ENCODE results near the gene RPS8. TPM values are rescaled to one million over a fixed set of nuclear protein-coding genes. Genes with fewer than 3 reads are reported as not detected.

Gene RPS8
- total RNA-seq, 1 experiment from 2014 or later, result 1,467 TPM

DNA sequence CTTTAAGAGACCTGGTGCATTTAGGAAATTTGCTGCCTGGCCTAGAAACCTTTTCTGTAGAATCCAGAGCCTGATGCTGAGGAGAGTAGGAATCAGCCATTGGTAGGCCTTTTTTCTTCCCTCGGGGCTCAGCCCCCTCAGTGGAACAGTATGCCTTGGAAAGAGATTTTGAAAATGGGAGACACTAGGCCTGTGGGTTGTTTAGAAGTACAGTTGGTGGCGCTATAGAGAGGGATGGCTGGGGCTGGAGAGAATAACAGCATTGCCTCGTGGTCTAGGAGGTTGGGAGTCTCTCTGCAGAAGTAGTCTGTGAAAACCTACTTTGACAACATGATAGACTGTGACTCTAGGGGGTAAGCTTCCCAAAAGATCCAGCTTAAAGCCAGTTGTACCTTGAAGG lies 27.5 kb upstream of the RPS8 start:
- CTCF ChIA-PET, result interaction anchor here (0.6 kb wide), 1 partner anchor 12 kb away, joined by 5 read pairs; no protein-coding TSS in a partner anchor
- no peak overlapping the region for H3K4me3 Mint-ChIP-seq (ENCODE audit: unreplicated experiment)
- H3K36me3 Mint-ChIP-seq (ENCODE audit: insufficient read depth, unreplicated experiment), result peaks cover 77% of the 10 kb centered on the region
- POLR2A ChIA-PET, result interaction anchor here (0.8 kb wide), 1 partner anchor 8 kb away, joined by 3 read pairs; no protein-coding TSS in a partner anchor
- H3K36me3 ChIP-seq (ENCODE audit: control insufficient read depth, insufficient read depth, low read length), result peaks cover 1% of the 10 kb centered on the region
- intact Hi-C loops (cut with micrococcal nuclease; ENCODE audit: unreplicated experiment), result no loop called here
- no peaks in the 10 kb centered on the region for H3K27me3 ChIP-seq (replicated peaks; ENCODE audit: control insufficient read depth, insufficient read depth, low read length)
- no peak overlapping the region for H3K4me3 ChIP-seq (ENCODE audit: low read depth, low read length)
- H3K9me3 ChIP-seq, result no peaks in the 10 kb centered on the region
- no peak overlapping the region for H3K27ac Mint-ChIP-seq (ENCODE audit: unreplicated experiment)
- TF ChIP-seq, protein P1, sequence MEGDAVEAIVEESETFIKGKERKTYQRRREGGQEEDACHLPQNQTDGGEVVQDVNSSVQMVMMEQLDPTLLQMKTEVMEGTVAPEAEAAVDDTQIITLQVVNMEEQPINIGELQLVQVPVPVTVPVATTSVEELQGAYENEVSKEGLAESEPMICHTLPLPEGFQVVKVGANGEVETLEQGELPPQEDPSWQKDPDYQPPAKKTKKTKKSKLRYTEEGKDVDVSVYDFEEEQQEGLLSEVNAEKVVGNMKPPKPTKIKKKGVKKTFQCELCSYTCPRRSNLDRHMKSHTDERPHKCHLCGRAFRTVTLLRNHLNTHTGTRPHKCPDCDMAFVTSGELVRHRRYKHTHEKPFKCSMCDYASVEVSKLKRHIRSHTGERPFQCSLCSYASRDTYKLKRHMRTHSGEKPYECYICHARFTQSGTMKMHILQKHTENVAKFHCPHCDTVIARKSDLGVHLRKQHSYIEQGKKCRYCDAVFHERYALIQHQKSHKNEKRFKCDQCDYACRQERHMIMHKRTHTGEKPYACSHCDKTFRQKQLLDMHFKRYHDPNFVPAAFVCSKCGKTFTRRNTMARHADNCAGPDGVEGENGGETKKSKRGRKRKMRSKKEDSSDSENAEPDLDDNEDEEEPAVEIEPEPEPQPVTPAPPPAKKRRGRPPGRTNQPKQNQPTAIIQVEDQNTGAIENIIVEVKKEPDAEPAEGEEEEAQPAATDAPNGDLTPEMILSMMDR (IDR thresholded peaks at IDR 0.05; ENCODE audit: insufficient read depth in 1 of 2, low read depth in 1 of 2, low read length in 1 of 2, severe bottlenecking in 1 of 2, unreplicated experiment in 1 of 2), result no peak
- no peaks in the 10 kb centered on the region for H3K4me1 ChIP-seq
- no TSS peak for BruUV-seq (replicated peaks)
- H3K4me1 Mint-ChIP-seq (ENCODE audit: low read depth, unreplicated experiment), result no peaks in the 10 kb centered on the region
- no peak for DNase-seq
- no peaks in the 10 kb centered on the region for H3K9me3 Mint-ChIP-seq (ENCODE audit: unreplicated experiment)
- no peaks in the 10 kb centered on the region for H3K27me3 Mint-ChIP-seq (ENCODE audit: insufficient read depth, unreplicated experiment)

DNA sequence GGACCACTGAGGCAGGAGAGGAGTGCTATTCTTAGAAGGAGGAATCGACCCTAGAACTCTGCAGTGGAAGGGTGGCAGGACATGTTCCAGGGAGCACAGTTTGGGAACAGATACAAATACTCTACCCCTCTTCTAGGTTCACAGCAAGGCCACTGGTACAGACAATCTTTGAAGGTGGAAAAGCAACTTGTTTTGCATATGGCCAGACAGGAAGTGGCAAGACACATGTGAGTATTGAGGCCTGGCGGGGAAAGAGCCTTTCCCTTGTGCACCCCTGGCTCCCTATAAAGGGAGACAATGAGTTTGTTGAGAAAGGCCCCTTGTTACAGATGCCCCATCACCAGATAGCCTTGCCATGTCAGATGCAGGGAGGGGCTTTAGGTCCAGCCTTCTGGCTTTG lies 17.9 kb upstream of the RPS8 start:
- DNase-seq, result no peak
- H3K27me3 ChIP-seq (replicated peaks; ENCODE audit: control insufficient read depth, insufficient read depth, low read length), result no peaks in the 10 kb centered on the region
- TF ChIP-seq, protein P1 (IDR thresholded peaks at IDR 0.05; ENCODE audit: insufficient read depth in 1 of 2, low read depth in 1 of 2, low read length in 1 of 2, severe bottlenecking in 1 of 2, unreplicated experiment in 1 of 2), result no peak
- Mint-ChIP-seq H3K9me3 (ENCODE audit: unreplicated experiment) (no peaks in the 10 kb centered on the region), H3K36me3 (ENCODE audit: insufficient read depth, unreplicated experiment) (peaks cover 68% of the 10 kb centered on the region), H3K4me3 (ENCODE audit: unreplicated experiment) (no peak overlapping the region), H3K27ac (ENCODE audit: unreplicated experiment) (no peak overlapping the region), H3K27me3 (ENCODE audit: insufficient read depth, unreplicated experiment) (no peaks in the 10 kb centered on the region), H3K4me1 (ENCODE audit: low read depth, unreplicated experiment) (no peaks in the 10 kb centered on the region)
- ChIA-PET CTCF (no interaction called here), POLR2A (no interaction called here)
- intact Hi-C loops (cut with micrococcal nuclease; ENCODE audit: unreplicated experiment), result no loop called here
- H3K9me3 ChIP-seq, result no peaks in the 10 kb centered on the region
- H3K4me3 ChIP-seq (ENCODE audit: low read depth, low read length), result no peak overlapping the region
- no TSS peak for BruUV-seq (replicated peaks)
- H3K36me3 ChIP-seq (ENCODE audit: control insufficient read depth, insufficient read depth, low read length), result peaks cover 4% of the 10 kb centered on the region
- no peaks in the 10 kb centered on the region for H3K4me1 ChIP-seq

DNA sequence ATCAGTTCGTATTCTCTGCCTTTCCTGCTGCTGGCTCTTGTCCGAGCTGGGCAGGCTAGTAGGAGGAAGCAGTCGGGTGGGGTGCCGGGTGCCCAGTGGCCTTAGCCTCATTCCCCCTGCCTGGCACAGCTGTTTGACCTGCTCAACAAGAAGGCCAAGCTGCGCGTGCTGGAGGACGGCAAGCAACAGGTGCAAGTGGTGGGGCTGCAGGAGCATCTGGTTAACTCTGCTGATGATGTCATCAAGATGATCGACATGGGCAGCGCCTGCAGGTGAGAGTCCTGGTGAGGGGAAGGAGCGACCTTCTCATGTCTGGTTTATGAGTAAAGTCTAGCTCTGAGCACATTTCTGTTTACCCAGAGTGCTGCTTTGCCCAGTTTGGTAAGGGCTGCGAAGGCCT lies 16.3 kb upstream of the RPS8 start:
- no TSS peak for BruUV-seq (replicated peaks)
- Histone ChIP-seq H3K4me3 (ENCODE audit: low read depth, low read length) (no peak overlapping the region), H3K4me1 (no peaks in the 10 kb centered on the region), H3K27me3 (replicated peaks; ENCODE audit: control insufficient read depth, insufficient read depth, low read length) (no peaks in the 10 kb centered on the region), H3K9me3 (no peaks in the 10 kb centered on the region), H3K36me3 (ENCODE audit: control insufficient read depth, insufficient read depth, low read length) (peaks cover 4% of the 10 kb centered on the region)
- Mint-ChIP-seq H3K27ac (ENCODE audit: unreplicated experiment) (no peak overlapping the region), H3K36me3 (ENCODE audit: insufficient read depth, unreplicated experiment) (peaks cover 67% of the 10 kb centered on the region), H3K9me3 (ENCODE audit: unreplicated experiment) (no peaks in the 10 kb centered on the region), H3K4me1 (ENCODE audit: low read depth, unreplicated experiment) (no peaks in the 10 kb centered on the region), H3K4me3 (ENCODE audit: unreplicated experiment) (no peak overlapping the region), H3K27me3 (ENCODE audit: insufficient read depth, unreplicated experiment) (no peaks in the 10 kb centered on the region)
- TF ChIP-seq, protein P1 (IDR thresholded peaks at IDR 0.05; ENCODE audit: insufficient read depth in 1 of 2, low read depth in 1 of 2, low read length in 1 of 2, severe bottlenecking in 1 of 2, unreplicated experiment in 1 of 2), result no peak
- intact Hi-C loops (cut with micrococcal nuclease; ENCODE audit: unreplicated experiment), result no loop called here
- DNase-seq, result no peak
- POLR2A ChIA-PET, result no interaction called here
- CTCF ChIA-PET, result no interaction called here

All from Caco-2 (cell line).